Smooth muscle cell (in vitro differentiated cells): ENCODE data around the gene VASP. TPM values are rescaled to one million over a fixed set of nuclear protein-coding genes. Genes with fewer than 3 reads are reported as not detected.

Experiments
- DNase-seq: peaks from one replicate; lab custom pipeline; 2025; ENCODE audit not compliant: unreplicated experiment; lab: John Stamatoyannopoulos, UW
- H2AFZ ChIP-seq: fragments of 200-600 bp; sonication (generic); 2 replicates; pipeline ENCODE4 v1.6.0; 2016; ENCODE audit warnings: antibody characterized with exemption, low read depth, mild to moderate bottlenecking
- H3F3A ChIP-seq: fragments of 200-600 bp; sonication (generic); 2 replicates; pipeline ENCODE4 v1.6.0; 2017; ENCODE audit warnings: antibody characterized with exemption, low read depth
- H3K27ac ChIP-seq: fragments of 200-600 bp; sonication (generic); 2 replicates; pipeline ENCODE4 v1.5.1; 2016; ENCODE audit warnings: low read depth, mild to moderate bottlenecking
- H3K27me3 ChIP-seq: fragments of 200-600 bp; sonication (generic); 2 replicates; pipeline ENCODE4 v1.6.1; 2016; ENCODE audit warnings: low read depth, mild to moderate bottlenecking
- H3K36me3 ChIP-seq: fragments of 200-600 bp; sonication (generic); 2 replicates; pipeline ENCODE4 v1.5.1; 2016; ENCODE audit warnings: low read depth
- H3K4me1 ChIP-seq: fragments of 200-600 bp; sonication (generic); 2 replicates; pipeline ENCODE4 v1.5.1; 2016; ENCODE audit warnings: low read depth
- H3K4me2 ChIP-seq: fragments of 200-600 bp; sonication (generic); 2 replicates; pipeline ENCODE4 v1.6.0; 2016; ENCODE audit warnings: mild to moderate bottlenecking
- H3K4me3 ChIP-seq: fragments of 200-600 bp; sonication (generic); 2 replicates; pipeline ENCODE4 v1.5.1; 2016; ENCODE audit warnings: mild to moderate bottlenecking
- H3K79me2 ChIP-seq: fragments of 200-600 bp; sonication (generic); 2 replicates; pipeline ENCODE4 v1.6.0; 2016; ENCODE audit warnings: low read depth, mild to moderate bottlenecking
- H3K9ac ChIP-seq: fragments of 200-600 bp; sonication (generic); 2 replicates; pipeline ENCODE4 v1.6.0; 2016; ENCODE audit warnings: low read depth
- H3K9me3 ChIP-seq: fragments of 200-600 bp; sonication (generic); replicated peaks from 2 replicates; pipeline ENCODE4 v1.5.1; 2016; ENCODE audit warnings: low read depth
- H4K20me1 ChIP-seq: fragments of 200-600 bp; sonication (generic); 2 replicates; pipeline ENCODE4 v1.6.0; 2016; ENCODE audit warnings: low read depth
- CTCF ChIP-seq: fragments of 200-600 bp; sonication (generic); IDR thresholded peaks from 2 replicates; pipeline ENCODE4 v1.5.1; 2017; ENCODE audit warnings: borderline replicate concordance, mild to moderate bottlenecking, antibody characterized with exemption; ENCODE audit not compliant: insufficient read depth, poor library complexity, severe bottlenecking
- WGBS: methylation state at CpG from one replicate; pipeline ENCODE4 v1.1.7; 2016; ENCODE audit warnings: low lambda C conversion rate; 5-methylcytosine and 5-hydroxymethylcytosine counted together
- polyA plus RNA-seq: library from polyadenylated mRNA; unstranded; fragments of >200 nt; fragmentation: Nextera tagmentation; extraction: Ambion mirVana; gene quantifications from 2 replicates; pipeline ENCODE4 v1.2.1, GENCODE V29; 2016
- total RNA-seq: library from RNA; depleted of rRNA; stranded (reverse); fragments of >200 nt; gene quantifications from 2 replicates; pipeline ENCODE4 v1.2.3, GENCODE V29; 2014

VASP gene
- total and polyA plus RNA-seq, 2 experiments from 2014 or later, result 73.6 to 75.8 TPM

DNA sequence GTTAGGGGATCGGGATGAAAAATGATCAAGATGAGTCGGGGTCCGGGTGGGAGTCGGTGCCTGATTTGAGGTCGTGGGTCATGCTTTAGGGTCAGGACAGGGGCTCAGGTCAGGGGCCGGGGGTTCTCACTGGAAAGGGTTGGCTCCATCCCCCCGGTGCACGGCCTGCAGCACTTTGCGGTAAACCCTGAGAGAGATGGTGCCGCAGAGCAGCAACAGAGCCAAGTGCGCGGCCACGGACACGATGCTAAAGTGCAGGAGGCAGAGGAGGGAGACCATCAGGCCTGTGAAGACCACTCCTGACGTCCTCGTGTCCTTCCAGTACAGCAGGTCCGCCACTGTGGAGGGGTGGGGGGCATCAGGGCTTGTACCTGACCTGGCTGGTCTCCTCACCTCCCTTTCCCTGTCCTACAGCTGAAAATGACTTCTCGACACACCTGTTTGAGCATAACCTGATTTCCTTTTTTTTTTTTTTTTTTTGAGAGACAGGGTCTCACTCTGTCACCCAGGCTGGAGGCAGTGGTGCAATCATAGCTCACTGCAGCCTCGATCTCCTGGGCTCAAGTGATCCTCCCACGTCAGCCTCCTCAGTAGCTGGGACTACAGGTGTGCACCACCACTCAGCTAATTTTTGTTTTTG, 17.9 kb upstream of the VASP start:
- H4K20me1 ChIP-seq, result peaks cover 3% of the 10 kb centered on the region
- no peak overlapping the region for H2AFZ ChIP-seq
- 96% methylated on average over 20 of the region's 20 CpGs for WGBS
- no peak overlapping the region for H3K9ac ChIP-seq
- H3K4me2 ChIP-seq, result no peak overlapping the region
- H3K27ac ChIP-seq, result no peak overlapping the region
- no peaks in the 10 kb centered on the region for H3K4me1 ChIP-seq
- DNase-seq, result no peak
- no peak overlapping the region for H3K4me3 ChIP-seq
- H3K79me2 ChIP-seq, result no peaks in the 10 kb centered on the region
- TF ChIP-seq CTCF, result no peak
- no peaks in the 10 kb centered on the region for H3K9me3 ChIP-seq
- no peaks in the 10 kb centered on the region for H3K36me3 ChIP-seq
- peaks cover 11% of the 10 kb centered on the region for H3F3A ChIP-seq
- H3K27me3 ChIP-seq, result no peaks in the 10 kb centered on the region

- H3K36me3 ChIP-seq, result no peaks in the 10 kb centered on the region
- no peaks in the 10 kb centered on the region for H3K4me1 ChIP-seq
- no peaks in the 10 kb centered on the region for H3K9me3 ChIP-seq
- H3K4me2 ChIP-seq, result peak overlapping the region; percentile 92
- no peak overlapping the region for H3K27ac ChIP-seq
- peaks cover 8% of the 10 kb centered on the region for H4K20me1 ChIP-seq
- H3K9ac ChIP-seq, result no peak overlapping the region
- TF ChIP-seq CTCF, result no peak
- DNase-seq, result no peak
- peaks cover under 1% of the 10 kb centered on the region for H3K27me3 ChIP-seq
- H3K79me2 ChIP-seq, result no peaks in the 10 kb centered on the region
- H3K4me3 ChIP-seq, result peak overlapping the region; percentile 64
- no peaks in the 10 kb centered on the region for H3F3A ChIP-seq
- 88% methylated on average over 5 of the region's 5 CpGs for WGBS
- H2AFZ ChIP-seq, result no peak overlapping the region
Measured at GRCh38 chr19:45492137-45492626, 15.1 kb upstream of the VASP start.

DNA sequence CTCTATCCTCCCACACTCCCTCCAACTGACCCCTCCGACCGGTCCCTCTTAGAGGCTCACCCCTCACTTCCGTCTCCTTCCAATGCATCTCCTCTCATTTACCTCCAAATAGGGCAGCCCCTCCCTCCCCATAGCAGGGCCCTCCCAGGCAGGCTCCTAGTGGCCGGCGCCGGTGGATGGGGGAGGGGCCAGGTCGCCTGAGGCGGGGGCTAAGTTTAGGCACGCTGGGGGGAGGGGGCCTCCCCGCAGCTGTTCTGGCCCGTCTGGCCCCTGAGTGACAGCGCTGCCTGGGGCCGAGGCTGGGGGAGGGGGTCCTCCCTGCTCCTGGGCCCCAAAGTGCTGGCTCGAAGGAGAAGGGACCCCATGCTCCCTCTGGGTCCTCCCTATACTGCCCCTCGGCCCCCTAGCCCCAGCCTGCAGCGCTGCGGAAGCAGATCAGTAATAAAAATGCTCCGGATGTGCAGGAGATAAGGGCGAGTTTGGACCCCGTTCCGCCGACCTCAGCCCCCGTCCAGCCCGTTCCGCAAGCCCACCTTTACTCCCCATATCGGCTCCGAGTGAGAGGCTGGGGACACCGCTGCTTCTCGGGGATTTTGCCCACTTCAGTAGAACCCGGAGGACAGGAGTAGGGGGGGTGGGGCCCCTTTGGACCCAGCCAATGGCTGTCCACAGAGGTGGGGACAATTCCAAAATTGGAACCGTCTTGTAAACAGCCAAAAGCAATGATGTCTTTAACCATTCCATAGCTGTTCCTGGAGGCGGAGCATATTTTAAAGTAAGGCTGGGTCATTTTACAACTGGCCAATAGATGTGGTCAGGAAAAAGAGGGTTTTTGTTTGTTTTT, 14.4 kb upstream of the VASP start:
- TF ChIP-seq CTCF, result no peak
- DNase-seq, result peak; percentile 40
- Histone ChIP-seq H3K9me3 (no peaks in the 10 kb centered on the region), H2AFZ (peak overlapping the region; percentile 41), H3K36me3 (no peaks in the 10 kb centered on the region), H4K20me1 (peaks cover 8% of the 10 kb centered on the region), H3K27ac (peak overlapping the region; percentile 27), H3K4me3 (peak overlapping the region; percentile 64), H3K9ac (peak overlapping the region; percentile 52), H3F3A (no peaks in the 10 kb centered on the region), H3K27me3 (peaks cover 6% of the 10 kb centered on the region), H3K79me2 (no peaks in the 10 kb centered on the region), H3K4me1 (no peaks in the 10 kb centered on the region), H3K4me2 (peak overlapping the region; percentile 92)
- 1% methylated on average over 29 of the region's 32 CpGs for WGBS
